GM10266 (cell line): ENCODE results near the gene ZBTB20.

Experiments
- DNase-seq: peaks from one replicate; pipeline ENCODE4 v3.0.0; 2012; ENCODE audit errors: extremely low spot score
- CTCF ChIP-seq: IDR thresholded peaks from 2 replicates; pipeline ENCODE4 v1.5.1; 2012; ENCODE audit warnings: mild to moderate bottlenecking, low read depth; ENCODE audit not compliant: control insufficient read depth, insufficient read depth; ENCODE audit errors: missing control alignments

Gene ZBTB20

DNA sequence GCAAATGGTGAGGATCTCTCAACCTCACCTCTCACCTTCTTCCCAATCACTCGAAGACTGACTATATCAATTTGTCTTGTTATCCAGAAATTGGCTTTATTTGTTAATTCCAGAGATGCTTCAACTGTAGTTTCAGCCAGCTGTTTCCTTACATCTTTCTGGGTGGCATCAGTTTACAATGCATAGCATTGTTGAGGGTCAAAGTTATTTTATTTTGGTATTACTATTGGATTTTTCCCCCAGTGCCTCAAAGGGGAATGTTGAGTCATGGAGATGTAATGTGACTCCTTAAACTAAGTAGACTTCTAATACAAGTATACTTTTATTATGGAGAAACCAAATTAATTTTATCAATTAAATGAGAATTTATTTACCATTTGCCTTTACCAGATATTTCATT, 501.7 kb downstream of the ZBTB20 start:
- no peak for DNase-seq
- TF ChIP-seq CTCF = no peak

DNA sequence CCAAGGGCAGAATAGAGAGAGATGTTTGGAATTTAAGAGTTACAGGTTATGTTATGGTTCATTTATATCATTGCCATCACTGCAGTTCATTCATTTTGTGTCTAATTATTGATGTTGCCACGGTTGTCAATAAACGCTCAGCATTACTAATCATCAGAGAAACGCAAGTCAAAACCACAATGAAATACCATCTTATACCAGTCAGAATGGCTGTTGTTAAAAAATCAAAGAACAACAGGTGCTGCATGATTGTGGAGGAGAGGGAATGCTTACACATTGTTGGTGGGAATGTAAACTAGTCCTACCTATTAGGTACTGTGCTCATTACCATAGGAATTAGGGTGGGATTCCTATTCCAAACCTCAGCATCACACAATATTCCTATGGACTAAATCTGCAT, 502.7 kb downstream of the ZBTB20 start:
- DNase-seq = no peak
- no peak for TF ChIP-seq CTCF

DNA sequence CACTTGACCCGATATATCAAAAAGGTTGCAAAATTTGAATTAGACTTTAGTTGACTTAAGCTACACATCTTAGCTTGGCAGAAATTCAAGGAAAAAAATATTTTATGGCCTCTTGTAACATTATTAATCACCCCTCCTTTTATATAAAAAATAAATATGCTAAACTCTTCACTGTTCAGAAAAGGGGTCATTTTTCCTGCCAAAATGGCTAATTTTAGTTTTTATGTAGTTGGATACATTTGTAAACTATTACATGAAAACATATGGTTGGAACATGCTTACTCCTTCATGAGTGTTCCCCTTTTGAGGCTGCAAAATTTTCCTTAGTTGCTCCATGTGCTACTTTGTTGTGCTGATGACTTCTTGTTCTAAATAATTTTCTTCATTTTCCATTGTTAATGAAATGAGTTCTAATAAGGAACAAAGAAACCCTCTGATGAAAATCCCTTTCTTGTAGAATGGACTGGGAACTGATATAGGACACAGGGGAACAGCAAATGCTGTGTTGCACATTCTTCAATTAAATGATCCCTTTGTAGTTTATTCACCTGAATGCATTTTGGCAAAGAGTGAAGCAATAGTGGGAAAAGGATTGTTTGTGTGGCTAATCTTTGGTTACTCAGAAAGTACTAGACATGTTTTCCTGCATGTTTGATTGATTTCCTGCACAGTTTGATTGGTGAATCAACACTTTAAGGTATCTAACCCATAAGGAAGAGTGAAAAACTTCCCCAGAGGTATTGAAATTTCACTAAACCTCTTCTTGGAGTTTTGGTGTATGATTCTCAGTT, 503.9 kb downstream of the ZBTB20 start:
- no peak for TF ChIP-seq CTCF
- DNase-seq = no peak

DNA sequence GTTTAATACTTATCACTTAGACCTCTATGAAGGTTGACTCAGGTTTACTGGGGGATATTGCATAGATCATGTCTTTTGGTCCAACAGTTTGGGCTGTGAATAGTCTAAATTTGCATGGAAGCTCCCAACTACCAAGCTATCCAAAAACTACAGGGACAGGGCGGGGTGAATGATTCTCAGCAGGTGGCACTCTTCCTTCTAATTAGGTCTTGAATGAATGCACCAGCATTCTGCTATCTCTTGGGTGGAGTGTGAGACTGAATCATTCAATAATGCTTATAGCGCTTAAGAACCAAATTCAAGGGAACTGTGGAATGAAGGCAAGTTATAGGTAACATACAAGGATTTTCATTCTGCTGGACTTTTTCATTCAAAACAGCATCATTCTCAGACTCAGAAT, 507.0 kb downstream of the ZBTB20 start:
- DNase-seq = no peak
- TF ChIP-seq CTCF = no peak

GRCh38 chr3:114639171-114639570, 507.9 kb downstream of the ZBTB20 start:
- no peak for TF ChIP-seq CTCF
- no peak for DNase-seq

DNA sequence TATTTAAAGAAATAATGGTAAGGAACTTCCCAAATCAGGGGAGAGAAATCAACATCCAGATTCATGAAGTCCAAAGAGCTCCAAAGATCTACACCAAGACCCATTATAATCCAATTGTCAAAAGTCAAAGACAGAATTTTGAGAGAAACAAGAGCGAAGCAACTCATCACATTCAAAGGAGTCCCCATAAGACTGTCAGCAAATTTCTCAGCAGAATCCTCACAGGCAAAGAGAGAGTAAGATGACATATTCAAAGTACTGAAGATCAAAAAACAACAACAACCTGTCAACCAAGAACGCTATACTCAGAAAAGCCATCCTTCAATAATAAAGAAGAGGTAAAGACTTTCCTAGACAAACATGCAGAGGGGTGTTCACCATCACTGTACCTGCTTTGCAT, 511.2 kb downstream of the ZBTB20 start:
- no peak for DNase-seq
- no peak for TF ChIP-seq CTCF

DNA sequence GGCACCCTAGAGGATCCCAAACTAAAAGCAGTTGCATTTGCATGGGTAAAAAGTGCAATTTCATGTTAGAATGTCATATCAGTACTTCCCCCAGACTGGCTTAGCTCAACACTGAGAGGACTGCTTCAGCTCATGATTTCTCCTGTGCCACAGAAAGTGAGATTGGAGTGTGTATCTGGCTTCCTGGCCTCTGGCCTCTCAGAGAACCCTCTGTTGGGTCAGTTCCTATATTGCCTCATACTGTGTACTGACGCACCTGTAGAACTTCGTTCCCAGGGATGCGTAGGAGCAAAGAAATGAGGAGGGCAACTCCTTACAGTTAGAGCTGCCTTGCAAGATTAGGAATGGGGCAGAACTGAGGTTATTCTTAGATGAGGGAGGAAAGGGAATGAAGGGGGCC, 512.5 kb downstream of the ZBTB20 start:
- DNase-seq = no peak

More for the DNA sequence above, 512.5 kb downstream of the ZBTB20 start:
- no peak for TF ChIP-seq CTCF
